Renal cortex interstitium (tissue), 11 donors: ENCODE data around the gene NIPAL3. TPM values are rescaled to one million over a fixed set of nuclear protein-coding genes. Genes with fewer than 3 reads are reported as not detected.

Experiments used
- DNase-seq, 11 donors: peaks; one replicate each; pipeline ENCODE4 v3.0.0-alpha.2; 2013; ENCODE audit warnings: low read depth in 9 of 11, low spot score in 4 of 11; ENCODE audit errors: extremely low read depth in 1 of 11
- polyA plus RNA-seq, 3 donors: library from polyadenylated mRNA; unstranded; fragments of 120-200 nt; gene quantifications; one replicate each; pipeline ENCODE4 v1.2.1, GENCODE V29; 2013; ENCODE audit not compliant: insufficient read length in 3 of 3

The NIPAL3 gene
- polyA plus RNA-seq, 3 donors, result 19.5 to 22.3 (median 21.3) TPM

- DNase-seq, result no peak
These were observed 27.9 kb upstream of the NIPAL3 start for GRCh38 chr1:24387636-24388175.

GRCh38 chr1:24388331-24388885 lies 27.2 kb upstream of the NIPAL3 start:
- no peak for DNase-seq

DNA sequence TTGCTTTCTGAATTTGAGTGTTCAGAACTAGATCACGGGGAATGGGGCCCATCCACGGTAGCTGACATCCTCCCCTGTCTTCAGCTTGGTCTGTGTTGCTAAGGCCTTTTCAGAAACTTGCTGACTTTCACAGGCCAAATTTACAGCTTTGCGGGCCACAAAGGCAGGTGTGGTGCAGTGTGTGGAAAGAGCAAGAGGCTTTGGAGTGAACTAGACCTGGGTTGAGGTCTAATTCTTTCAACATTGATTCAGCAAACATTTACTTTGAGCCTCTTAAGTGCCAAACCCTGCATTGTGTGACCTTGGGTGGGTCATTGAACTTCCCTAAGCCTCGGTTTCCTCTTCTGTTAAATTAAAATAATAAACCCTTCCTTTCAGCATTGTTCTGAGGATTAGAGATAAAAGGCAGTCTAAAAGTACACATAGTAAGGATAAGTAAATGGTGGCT lies 26.3 kb upstream of the NIPAL3 start:
- no peak for DNase-seq

DNA sequence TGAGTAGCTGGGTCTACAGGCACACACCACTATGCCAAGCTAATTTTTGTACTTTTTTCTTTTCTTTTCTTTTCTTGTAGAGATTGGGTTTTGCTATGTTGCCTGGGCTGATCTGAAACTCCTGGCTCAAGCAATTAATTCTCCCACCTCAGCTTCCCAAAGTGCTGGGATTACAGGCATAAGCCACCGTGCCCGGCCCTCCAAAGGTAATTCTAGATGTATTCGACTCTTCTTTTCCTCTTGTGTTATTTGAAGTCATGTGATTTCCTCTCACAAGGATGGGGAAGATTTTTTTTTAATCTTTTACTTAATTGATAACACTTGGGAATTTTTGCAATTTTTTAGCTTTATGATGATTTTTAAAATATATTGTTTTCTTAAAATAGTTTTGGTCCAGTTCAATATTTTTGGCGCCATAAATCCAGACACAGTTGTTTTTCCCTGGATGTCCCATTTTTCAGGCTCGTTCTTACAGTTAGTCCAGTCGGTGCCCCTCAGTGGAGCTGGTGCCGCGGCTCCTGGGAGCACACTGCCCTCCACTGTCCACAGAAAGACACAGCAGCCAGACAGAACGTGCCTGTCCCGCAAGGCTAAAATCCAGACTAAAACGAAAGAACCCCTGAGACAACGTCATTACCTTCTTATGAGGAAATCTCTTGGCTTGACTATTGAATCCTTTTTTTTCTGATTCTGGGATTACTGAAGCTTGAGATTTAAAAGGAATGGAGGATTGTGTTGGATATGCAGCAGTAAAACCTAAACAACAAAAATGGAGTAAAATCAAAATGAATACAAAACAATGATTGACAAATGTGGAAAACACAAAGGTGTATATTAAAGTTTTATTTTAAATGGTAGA lies 24.4 kb upstream of the NIPAL3 start:
- peak in 6 of 11 donors; percentile 55 to 74 (median 62) for DNase-seq

GRCh38 chr1:24391882-24392603 lies 23.6 kb upstream of the NIPAL3 start:
- peak in 1 of 11 donors; percentile 41 for DNase-seq

GRCh38 chr1:24392604-24392946 lies 23.0 kb upstream of the NIPAL3 start:
- no peak for DNase-seq

GRCh38 chr1:24392982-24393650 lies 22.5 kb upstream of the NIPAL3 start:
- DNase-seq, result no peak

DNA sequence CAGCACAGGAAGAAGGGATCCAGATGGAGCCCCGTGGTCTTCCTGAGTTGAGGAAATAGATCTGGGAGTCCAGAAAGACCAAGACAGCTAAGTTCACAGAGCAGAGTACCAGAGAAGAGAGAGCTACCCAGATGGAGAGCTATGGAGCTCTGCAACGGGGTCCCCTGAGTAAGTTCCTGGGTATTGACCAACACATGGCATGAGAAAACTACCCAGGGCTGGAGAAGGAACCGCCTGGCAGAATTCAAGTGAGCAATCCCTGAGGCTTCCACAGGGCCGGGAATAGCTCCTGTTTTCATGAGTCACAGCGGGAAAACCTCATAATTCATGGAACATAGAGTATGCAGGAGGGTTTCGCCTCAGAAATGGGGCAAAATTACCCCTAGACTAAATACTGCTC lies 21.7 kb upstream of the NIPAL3 start:
- DNase-seq, result no peak

- DNase-seq, result no peak
These were observed 15.5 kb upstream of the NIPAL3 start for GRCh38 chr1:24400065-24400464.

DNA sequence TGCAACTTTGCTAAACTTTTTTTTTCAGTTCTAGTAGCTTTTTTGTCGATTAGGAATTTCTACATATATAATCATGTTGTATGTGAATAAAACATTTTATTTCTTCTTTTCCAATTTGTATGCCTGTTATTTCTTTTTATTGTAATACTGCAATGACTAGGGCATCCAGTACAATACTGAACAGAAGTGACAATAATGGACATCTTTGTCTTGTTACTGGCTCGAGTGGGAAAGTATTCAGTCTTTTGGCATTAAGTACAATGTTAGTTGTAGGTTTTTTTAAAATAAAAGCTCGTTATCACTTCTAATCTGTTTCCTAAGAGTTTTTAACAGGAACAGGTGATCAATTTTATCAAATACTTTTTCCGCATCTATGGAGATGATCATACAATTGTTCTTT lies 11.8 kb upstream of the NIPAL3 start:
- DNase-seq, result no peak

- DNase-seq, result no peak
These were observed 8.8 kb upstream of the NIPAL3 start for GRCh38 chr1:24406788-24407187.

DNA sequence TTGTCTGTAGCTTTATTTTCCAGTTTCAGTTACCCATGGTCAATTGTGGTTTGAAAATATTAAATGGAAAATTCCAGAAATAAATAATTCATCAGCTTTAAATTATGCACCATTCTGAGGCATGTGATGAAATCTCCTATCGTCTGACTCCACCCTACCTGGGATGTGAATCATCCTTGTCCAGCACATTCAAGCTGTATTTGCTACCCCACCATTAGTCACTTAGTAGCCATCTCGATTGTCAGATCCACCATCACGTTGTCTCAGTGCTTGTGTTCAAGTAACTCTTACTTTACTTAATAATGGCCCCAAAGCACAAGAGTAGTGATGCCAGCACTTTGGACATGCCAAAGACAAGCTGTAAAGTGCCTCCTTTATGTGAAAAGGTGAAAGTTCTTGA lies 6.1 kb upstream of the NIPAL3 start:
- DNase-seq, result no peak

DNA sequence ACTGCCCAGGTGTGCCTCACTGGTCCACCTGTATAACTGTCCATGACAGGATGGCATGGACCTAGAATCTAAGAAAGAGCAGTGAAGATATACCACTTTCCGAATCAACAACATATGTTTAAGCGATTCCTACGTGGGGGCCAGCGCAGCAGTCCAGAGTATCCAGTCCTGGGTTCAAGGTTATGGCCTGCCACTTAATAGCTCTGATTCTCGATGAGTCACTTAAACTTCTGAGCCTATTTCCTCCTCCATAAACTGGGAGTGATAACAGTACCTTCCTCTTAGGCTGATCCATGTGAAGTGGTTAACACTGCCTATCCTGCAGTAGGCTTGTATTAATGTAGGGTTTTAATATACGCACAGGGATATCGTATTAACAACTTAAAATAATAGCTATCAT lies 4.9 kb upstream of the NIPAL3 start:
- DNase-seq, result no peak

DNA sequence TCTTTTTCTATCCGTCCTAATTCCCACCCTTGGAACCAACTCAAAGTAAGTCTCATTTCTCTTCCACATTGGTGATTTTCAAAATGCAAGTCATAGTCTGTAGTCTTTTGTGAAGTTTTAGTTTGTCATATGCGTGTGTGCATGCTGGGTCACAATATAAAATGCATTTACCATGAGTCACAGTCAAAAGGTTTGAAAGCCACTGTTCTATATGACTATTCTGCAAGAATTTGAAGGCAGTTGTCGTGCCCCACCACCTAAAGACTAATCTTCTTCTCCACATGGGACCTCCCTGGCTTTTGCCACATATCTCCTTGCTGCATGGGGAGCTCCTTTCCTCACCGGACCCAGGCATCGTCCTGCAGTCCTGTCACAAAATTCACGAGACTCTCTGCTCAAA lies 3.6 kb upstream of the NIPAL3 start:
- DNase-seq, result no peak

DNA sequence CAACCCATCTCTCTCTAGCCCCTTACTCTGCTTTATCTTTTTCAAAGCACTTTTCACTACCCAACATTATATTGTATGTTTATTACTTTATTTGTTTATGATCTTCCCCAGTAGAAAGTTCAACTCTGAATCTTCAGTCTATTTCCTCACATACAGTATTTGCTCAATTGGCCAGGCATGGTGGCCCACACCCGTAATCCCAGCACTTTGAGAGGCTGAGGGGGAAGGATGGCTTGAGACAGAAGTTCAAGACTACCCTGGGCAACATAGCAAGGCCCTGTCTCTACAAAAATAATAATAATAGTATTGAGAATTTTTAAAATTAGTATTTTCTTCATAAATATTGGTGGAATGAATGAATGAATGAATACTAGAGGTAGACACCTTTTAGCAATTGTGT lies 3.2 kb upstream of the NIPAL3 start:
- no peak for DNase-seq

DNA sequence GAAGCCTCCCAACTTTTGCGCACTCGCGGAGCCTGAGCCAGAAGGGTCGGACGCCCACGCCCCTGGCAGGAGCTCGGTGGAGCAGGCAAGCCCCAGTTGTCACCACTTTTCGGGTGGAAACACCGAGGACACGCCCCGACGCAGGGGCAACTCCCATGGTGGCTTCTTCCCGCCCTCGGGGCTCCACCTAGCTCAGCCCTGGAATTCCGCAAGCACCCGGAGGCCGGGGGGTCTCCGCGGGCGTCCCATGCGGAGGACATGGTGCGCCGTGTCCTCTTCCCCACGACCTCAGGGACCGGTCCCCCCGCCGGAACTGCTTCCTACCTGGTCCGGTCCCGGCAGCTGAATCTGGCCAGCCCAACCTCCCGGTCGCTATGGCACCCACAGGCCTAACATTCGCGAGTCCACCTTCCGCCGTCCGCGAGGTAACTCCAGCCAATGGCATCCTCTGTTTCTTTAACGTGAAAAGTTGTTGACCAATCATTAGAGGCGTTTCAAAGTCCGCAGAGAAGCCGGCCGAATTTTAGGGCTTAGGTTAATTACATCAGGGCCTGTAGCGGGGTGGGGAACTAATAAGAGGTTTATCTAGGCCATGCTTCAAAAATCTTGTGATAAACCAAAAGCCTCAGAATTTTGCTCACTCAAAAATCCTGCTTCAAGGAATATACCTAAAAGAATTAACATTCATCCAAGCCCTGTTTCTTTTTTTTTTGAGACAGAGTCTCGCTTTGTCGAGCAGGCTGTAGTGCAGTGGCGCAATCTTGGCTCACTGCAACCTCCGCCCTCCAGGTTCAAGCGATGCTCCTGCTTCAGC lies 2.0 kb upstream of the NIPAL3 start, which contains the start of gene STPG1:
Gene STPG1 (minus strand): TSS at position 433 of the 814 bp plus-strand sequence. CDS start 12,394 bp downstream, outside the sequence.
- peak; percentile 78 to 93 (median 89) for DNase-seq

DNA sequence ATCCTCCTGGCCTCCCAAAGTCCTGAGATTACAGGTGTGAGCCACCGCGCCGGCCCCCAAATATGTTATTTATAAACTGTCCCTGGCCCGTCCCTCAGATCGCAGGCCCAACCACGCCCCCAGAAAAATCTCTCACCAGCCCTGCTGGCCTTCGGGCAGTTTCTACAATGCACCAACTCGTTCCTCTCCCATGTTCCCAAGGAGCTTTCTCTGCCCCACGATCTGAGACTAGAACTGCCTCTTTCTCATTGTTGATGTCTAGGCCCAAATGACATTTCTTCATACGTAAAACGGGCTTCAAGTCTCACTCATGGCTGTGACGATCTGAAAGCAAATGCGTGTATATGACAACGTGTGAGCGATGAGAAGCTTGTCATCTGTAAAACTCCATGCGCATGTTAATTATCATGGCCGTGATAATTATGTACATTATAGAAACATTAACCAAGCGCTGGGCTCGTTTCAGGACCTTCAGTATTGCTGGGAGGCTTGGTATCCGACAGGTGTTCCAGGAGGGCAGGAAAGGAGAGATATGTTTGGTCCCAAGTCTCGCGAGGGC lies 748 bp upstream of the NIPAL3 start:
- no peak for DNase-seq
